GM12891 (cell line): ENCODE results near the gene TPD52L1.
"Not testable (repeated sequence)": the region's sequence is repeated elsewhere in the genome, so short reads cannot be mapped to it uniquely, and the experiment has no call there.

Experiments used
- POLR2A ChIP-seq: IDR thresholded peaks from 2 replicates; pipeline ENCODE4 v1.6.1; 2011; ENCODE audit warnings: low read depth, low read length, control low read depth
- POLR2AphosphoS5 ChIP-seq: IDR thresholded peaks from 2 replicates; pipeline ENCODE4 v1.6.1; 2011; ENCODE audit warnings: low read depth, low read length, control low read depth
- TAF1 ChIP-seq: IDR thresholded peaks from 2 replicates; pipeline ENCODE4 v1.6.1; 2011; ENCODE audit warnings: low read depth, low read length, control low read depth

- not testable (repeated sequence) for TF ChIP-seq POLR2AphosphoS5, TAF1, POLR2A
Observed at GRCh38 chr6:125163339-125163738, 9.8 kb downstream of the TPD52L1 start.
